OCI-LY1 (cell line): Measurements from ENCODE around the gene SLAIN2.

Source experiments
- EZH2 ChIP-seq: fragments of 200-600 bp; sonication (generic), shearing (Covaris generic); IDR thresholded peaks from 2 replicates; pipeline ENCODE4 v1.8.0; 2017; ENCODE audit warnings: borderline replicate concordance, mixed run types, mild to moderate bottlenecking, antibody characterized with exemption, low read length, moderate library complexity, mixed read lengths
- TF ChIP-seq, protein P1 (sequence below): fragments of 200-600 bp; sonication (generic), shearing (Covaris generic); IDR thresholded peaks from 2 replicates; pipeline ENCODE4 v1.5.1; 2017; ENCODE audit warnings: mild to moderate bottlenecking, antibody characterized with exemption, low read length, moderate library complexity, mixed read lengths

GRCh38 chr4:48337731-48338130 is 3.6 kb upstream of the SLAIN2 start:
- TF ChIP-seq, protein P1, sequence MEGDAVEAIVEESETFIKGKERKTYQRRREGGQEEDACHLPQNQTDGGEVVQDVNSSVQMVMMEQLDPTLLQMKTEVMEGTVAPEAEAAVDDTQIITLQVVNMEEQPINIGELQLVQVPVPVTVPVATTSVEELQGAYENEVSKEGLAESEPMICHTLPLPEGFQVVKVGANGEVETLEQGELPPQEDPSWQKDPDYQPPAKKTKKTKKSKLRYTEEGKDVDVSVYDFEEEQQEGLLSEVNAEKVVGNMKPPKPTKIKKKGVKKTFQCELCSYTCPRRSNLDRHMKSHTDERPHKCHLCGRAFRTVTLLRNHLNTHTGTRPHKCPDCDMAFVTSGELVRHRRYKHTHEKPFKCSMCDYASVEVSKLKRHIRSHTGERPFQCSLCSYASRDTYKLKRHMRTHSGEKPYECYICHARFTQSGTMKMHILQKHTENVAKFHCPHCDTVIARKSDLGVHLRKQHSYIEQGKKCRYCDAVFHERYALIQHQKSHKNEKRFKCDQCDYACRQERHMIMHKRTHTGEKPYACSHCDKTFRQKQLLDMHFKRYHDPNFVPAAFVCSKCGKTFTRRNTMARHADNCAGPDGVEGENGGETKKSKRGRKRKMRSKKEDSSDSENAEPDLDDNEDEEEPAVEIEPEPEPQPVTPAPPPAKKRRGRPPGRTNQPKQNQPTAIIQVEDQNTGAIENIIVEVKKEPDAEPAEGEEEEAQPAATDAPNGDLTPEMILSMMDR = no peak
- TF ChIP-seq EZH2 = no peak
